H1 (cell line): ENCODE results near the gene PIK3R1.

Experiments used
- ASH2L ChIP-seq: fragments of 200-600, 300-600 bp; sonication (generic); IDR thresholded peaks from one replicate; pipeline ENCODE4 v1.7.1; 2017; ENCODE audit warnings: low read length
- CTCF ChIP-seq, 3 experiments: IDR thresholded peaks; 1 replicate in 2 of 3; 2 replicates in 1 of 3; pipeline versions ENCODE4 v1.5.1 to v1.6.1; 2011; ENCODE audit warnings: low read length in 3 of 3, mild to moderate bottlenecking in 3 of 3, inconsistent platforms in 2 of 3, low read depth in 1 of 3, moderate library complexity in 1 of 3; ENCODE audit not compliant: insufficient read depth in 1 of 3; ENCODE audit errors: control extremely low read depth in 1 of 3
- EP300 ChIP-seq, 2 experiments: IDR thresholded peaks; 1 replicate in 1 of 2; 2 replicates in 1 of 2; pipeline ENCODE4 v1.6.1; 2011 to 2012; ENCODE audit warnings: low read depth in 2 of 2, low read length in 2 of 2, mild to moderate bottlenecking in 2 of 2, borderline replicate concordance in 1 of 2, inconsistent platforms in 1 of 2, moderate library complexity in 1 of 2
- MAX ChIP-seq: IDR thresholded peaks from 2 replicates; pipeline ENCODE4 v1.6.1; 2012; ENCODE audit warnings: inconsistent platforms
- POLR2A ChIP-seq, 2 experiments: IDR thresholded peaks; 1 replicate in 1 of 2; 2 replicates in 1 of 2; pipeline ENCODE4 v1.6.1; 2011; ENCODE audit warnings: low read depth in 2 of 2, low read length in 2 of 2, mild to moderate bottlenecking in 2 of 2; ENCODE audit errors: control extremely low read depth in 1 of 2
- RFX5 ChIP-seq: IDR thresholded peaks from 2 replicates; pipeline ENCODE4 v1.6.1; 2011; ENCODE audit warnings: low read depth, low read length, improper control_type of control experiment, borderline replicate concordance
- SP1 ChIP-seq: IDR thresholded peaks from 2 replicates; pipeline ENCODE4 v1.6.1; 2011; ENCODE audit warnings: low read depth, low read length
- SP2 ChIP-seq: IDR thresholded peaks from 2 replicates; pipeline ENCODE4 v1.6.1; 2012; ENCODE audit warnings: mild to moderate bottlenecking, low read length, inconsistent platforms
- TAF1 ChIP-seq: IDR thresholded peaks from 2 replicates; pipeline ENCODE4 v1.6.1; 2011; ENCODE audit warnings: mild to moderate bottlenecking, low read depth, low read length
- TAF7 ChIP-seq: optimal IDR thresholded peaks from 2 replicates; pipeline ENCODE3; 2011; ENCODE audit warnings: low read depth, mild to moderate bottlenecking, inconsistent platforms, low read length, moderate library complexity, borderline replicate concordance
- YY1 ChIP-seq: IDR thresholded peaks from 2 replicates; pipeline ENCODE4 v1.6.1; 2011; ENCODE audit warnings: low read depth, mild to moderate bottlenecking, low read length

- TF ChIP-seq TAF7 (no peak), POLR2A (IDR thresholded peaks at IDR 0.05; ENCODE audit: control extremely low read depth in 1 of 2, low read depth in 2 of 2, low read length in 2 of 2) (no peak), SP1 (no peak), CTCF (IDR thresholded peaks at IDR 0.05; ENCODE audit: control extremely low read depth in 1 of 3, insufficient read depth in 1 of 3, low read depth in 1 of 3, low read length in 3 of 3) (no peak), YY1 (no peak), MAX (no peak), TAF1 (no peak), SP2 (no peak), ASH2L (no peak), RFX5 (no peak), EP300 (IDR thresholded peaks at IDR 0.05; ENCODE audit: borderline replicate concordance in 1 of 2, low read depth in 2 of 2, low read length in 2 of 2) (no peak)
Observed at GRCh38 chr5:68286612-68286912, 71.0 kb downstream of the PIK3R1 start.
